ENCODE data around the gene FCER1A. TPM values are rescaled to one million over a fixed set of nuclear protein-coding genes. Genes with fewer than 3 reads are reported as not detected.

Gene FCER1A
- total RNA-seq = not detected in 2 replicates

DNA sequence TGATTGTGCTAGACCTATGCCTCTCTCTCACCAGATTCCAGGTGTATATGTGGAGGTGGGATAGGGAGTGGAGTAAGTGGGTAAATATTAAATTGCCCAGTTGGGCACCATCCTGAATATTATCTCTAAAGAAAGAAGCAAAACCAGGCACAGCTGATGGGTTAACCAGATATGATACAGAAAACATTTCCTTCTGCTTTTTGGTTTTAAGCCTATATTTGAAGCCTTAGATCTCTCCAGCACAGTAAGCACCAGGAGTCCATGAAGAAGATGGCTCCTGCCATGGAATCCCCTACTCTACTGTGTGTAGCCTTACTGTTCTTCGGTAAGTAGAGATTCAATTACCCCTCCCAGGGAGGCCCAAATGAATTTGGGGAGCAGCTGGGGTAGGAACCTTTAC is at the start of gene FCER1A:
Gene FCER1A (plus strand): TSS at position 242 of the 400 bp plus-strand sequence. CDS start 29 bp downstream, at position 271.
- no peak for DNase-seq (ENCODE audit: extremely low read depth, low read depth, low spot score)

DNA sequence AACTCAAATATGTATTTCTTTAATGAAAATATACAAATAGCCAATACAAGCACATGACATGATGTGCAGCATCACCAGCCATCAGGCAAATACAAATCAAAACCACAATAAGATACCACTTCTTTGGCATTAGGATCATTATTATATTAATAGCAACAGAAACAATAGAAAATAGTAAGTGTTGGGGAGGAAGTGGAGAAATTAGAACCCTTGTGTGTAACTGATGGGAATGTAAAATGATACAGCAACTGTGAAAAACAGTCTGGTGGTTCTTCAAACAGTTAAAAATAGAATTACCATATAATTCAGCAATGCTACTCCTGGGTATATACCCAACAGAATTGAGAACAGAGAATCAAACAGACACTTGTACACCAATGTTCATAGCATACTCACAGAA is 40.8 kb upstream of the FCER1A start:
- DNase-seq (ENCODE audit: extremely low read depth, low read depth, low spot score) = no peak

DNA sequence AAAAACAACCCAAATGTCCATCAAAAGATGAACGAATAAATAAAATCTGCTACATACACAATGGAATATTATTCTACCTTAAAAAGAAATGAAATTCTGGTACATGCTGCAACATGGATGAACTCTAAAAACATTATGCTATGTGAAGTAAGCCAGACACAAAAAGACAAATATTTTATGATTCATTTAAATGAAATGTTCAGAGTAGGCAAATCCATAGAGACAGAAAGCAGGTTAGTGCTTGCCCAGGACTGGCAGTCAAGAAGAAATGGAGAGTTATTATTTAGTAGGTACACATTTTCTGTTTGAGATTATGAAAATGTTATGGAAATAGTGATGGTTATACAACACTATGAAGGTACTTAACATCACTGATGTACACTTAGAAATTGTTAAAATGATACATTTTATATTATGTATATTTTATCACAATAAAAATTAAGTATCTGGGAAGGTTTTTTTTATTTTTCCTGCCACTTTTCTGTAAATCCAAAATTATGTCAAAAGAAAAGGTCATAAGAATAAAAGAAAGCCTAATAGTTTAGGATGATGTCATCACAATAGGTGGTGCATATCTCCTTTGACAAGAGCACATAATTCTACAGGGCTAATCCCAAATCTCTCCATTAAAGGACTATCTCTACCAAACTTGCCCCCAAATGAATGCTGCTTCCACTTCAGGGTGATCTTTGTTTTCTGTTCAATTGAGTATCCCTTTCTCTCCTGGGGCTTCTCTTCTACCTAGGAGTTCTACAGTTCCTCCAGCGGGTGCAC is 40.2 kb upstream of the FCER1A start:
- no peak for DNase-seq (ENCODE audit: extremely low read depth, low read depth, low spot score)

DNA sequence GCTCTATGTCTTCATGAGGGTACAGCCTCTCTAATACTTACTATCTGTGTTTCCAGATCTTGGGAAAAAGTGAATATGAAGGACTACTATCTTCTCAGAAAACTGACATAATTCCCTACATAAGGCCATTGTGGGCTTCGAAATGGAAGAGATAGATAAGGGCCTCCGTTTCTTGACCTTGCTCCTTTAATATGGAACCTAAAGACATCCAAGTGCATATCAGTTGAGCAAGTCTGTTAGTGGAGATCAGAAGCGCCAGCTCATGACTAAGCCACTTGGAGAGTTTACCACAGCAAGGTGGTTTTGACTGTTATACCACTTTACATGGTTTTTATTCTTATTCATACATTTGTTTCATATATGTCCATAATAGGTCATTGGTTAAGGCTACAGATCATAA is 35.3 kb upstream of the FCER1A start:
- no peak for DNase-seq (ENCODE audit: extremely low read depth, low read depth, low spot score)

DNA sequence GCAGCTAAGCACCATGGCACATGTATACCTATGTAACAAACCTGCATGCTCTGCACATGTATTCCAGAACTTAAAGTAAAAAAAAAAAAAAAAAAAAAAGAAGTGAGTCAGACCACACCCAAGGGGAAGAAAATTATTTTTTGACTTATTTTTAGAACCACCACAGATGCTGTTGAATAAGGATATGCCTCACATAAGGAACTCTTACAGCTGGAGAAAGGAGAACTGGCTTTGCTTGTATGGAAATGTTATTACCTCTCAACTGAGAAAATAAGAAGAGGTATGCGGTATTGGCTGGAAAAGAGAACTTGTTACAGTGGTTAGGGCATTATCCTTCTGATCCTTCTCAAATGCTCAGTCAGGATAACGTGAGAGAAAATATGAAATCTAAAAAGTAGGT is 27.5 kb upstream of the FCER1A start:
- no peak for DNase-seq (ENCODE audit: extremely low read depth, low read depth, low spot score)

DNA sequence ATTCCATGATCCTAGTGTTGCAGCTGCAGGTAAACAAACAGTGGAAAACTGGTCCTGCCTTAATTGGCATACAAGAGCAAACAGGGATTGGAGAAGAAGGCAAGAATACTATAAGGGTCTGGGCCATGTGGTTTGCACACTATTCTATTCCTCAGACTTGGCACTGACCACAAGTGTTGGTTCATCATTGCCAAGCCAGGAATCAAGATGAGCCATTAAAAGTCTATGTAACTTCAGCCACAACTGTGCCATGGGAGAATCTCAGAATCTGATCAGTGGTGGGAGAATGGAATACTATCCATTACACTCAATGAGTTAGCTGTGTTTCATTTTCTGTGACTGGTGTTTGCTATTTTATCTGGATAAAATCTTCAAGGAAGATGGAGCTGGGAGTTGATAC is 26.2 kb upstream of the FCER1A start:
- no peak for DNase-seq (ENCODE audit: extremely low read depth, low read depth, low spot score)

DNA sequence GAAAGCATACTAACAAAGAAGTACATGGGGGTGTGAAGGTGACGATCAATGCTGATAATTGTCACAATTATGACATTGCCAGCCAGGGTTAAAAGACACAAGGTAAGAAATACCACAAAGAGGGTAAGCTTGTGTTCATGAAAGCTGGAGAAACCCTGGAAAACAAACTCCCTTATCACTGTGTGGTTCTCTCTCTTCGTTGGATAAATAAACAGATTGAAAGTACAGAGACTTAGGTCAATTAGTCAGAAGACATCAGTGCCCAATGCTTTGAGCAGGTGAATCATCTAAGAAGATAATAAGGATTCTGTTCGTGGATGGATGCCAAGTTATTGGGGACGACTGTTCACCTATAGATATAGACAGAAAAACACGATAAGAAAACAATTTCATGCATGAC is 22.4 kb upstream of the FCER1A start:
- no peak for DNase-seq (ENCODE audit: extremely low read depth, low read depth, low spot score)

DNA sequence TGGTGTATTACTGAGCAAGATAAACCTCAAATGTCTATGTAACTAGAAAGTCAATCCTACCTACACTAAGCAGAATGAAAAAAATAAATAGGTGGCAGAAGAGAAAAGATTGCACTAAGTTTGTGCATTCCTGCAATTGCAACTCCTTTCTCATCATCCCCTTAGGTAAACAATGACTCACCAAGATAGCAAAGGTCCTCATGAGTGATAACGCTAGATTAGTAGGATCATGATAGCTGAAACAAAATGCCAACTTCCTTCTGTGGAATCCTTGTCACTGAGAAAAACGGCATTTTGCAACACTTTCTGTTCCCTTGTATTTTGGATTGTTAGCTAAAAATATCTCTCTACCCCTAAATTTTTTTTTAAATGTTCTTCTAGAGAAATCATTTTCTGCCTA is 20.0 kb upstream of the FCER1A start:
- no peak for DNase-seq (ENCODE audit: extremely low read depth, low read depth, low spot score)

DNA sequence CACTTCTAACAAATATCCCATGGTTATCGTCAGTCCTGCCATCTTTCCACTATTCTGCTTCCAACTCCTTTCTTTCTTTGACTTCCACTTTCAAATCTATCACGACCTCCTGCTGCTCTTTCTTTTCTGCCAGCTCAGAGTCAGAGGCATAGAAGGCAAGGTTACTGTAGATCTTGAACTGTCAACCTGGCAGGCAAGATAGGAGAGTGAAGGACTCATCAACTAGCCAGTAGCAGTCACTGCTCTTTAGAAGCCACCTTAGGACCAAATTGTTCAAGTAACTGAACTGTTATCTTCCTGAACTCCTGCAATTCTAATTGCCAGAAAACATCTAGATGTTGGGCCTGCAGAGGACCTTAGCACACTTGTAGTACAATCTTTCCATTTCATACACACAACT is 13.1 kb upstream of the FCER1A start:
- no peak for DNase-seq (ENCODE audit: extremely low read depth, low read depth, low spot score)

DNA sequence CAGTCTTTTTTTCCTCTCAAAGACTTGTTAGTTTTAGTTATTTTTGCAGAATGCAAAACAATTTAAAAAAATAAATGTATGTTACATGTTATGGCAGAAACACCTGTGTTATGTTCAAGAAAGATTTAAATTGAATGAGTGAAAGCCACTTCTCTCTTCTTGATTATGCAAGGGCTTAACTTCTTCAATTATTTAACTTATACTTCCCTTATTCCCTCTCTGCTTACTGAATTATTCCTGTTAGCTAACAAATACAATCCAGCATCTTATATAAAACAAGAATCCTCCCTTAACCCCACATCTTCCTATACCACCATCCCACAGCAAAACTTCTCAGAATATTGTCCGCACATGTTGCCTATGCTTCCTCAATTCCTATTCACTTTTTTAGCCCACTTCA is 10.7 kb upstream of the FCER1A start:
- DNase-seq (ENCODE audit: extremely low read depth, low read depth, low spot score) = no peak

DNA sequence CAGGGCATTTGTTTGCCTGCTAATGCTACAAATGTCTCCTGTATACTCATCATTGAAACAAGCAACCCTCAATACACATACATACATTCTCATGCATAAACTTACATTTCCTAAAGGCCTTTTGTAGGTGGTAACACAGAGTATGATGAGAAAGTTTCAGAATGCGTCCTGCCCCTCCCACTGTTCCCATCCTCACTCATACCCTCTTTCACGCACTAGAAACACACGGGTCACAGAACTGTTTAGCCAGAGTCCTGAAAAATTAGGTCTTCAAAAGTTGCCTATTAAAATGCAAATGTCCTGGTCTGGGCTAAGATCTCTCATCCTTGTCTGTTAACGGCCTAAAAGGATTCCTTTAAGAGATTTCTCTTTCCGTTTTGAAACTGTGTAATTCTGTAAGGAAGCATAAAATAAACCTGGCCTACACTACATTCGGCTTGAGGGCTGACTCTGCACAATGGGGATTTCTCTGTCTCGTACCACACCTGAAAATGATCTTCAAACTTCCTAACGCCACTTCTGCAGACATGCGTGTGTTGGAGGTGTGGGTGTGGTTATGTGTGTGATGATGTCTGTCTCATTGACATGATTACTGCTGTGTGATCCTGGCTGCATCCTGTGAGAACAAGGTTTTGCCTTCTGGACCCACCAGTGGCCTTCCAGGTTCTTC is 5.3 kb upstream of the FCER1A start:
- DNase-seq (ENCODE audit: extremely low read depth, low read depth, low spot score) = no peak

DNA sequence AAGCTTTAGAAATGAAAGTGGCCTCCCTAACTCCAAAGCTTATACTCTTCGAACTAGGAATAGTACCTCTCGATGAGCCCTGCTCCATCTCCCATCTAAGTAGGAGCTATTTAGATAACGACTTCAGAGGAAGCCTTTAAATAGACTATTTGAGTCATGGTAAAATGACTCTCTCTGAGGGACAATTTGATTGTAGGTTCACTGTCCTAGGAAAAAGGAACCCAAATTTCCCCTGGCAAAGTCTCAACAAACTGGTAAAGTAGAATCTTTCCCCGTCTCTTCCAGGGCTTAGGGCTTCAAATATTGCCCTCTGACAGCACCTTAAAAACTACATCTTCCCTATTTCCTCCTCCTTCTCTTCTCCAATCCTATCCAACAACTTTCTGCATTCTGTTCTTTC is 2.0 kb upstream of the FCER1A start:
- no peak for DNase-seq (ENCODE audit: extremely low read depth, low read depth, low spot score)

DNA sequence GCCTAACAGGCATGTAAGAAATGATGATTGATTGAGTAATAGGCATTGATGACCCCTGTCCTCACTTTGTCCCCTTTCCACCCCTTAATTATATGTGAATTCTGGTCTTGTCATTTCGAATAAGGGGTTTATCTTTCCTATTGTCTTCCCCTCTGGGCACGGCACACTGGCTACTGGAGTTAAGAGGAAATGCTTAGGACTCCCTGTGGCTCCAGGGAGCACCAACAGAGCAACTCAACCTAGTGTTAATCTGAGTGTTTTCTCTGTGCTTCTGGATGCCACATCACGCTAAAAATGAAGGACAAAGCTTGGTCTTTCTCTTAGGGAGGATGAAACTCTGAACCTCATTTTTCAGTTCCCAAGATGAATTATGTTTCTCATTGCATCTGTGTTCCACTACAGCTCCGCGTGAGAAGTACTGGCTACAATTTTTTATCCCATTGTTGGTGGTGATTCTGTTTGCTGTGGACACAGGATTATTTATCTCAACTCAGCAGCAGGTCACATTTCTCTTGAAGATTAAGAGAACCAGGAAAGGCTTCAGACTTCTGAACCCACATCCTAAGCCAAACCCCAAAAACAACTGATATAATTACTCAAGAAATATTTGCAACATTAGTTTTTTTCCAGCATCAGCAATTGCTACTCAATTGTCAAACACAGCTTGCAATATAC is 5.3 kb downstream of the FCER1A start:
- DNase-seq (ENCODE audit: extremely low read depth, low read depth, low spot score) = no peak

DNA sequence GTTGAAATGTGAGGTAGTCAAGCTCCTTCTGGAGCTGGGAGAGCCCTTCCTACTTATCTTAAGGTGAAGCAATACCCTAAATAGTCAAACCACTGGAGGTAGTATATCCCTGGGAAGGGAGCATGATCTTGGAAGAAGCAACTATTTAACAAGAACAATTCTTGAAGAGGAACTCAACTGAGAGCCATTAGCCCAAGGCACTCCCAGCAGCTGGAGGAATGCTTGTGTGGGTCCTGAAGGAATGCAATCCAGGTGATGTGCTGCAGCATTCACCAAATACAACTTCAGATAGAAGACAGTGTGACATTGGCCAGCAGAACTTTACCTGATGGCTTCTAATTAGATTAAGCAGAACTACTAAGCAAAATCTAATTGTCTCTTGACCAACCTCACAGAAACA is 9.5 kb downstream of the FCER1A start:
- no peak for DNase-seq (ENCODE audit: extremely low read depth, low read depth, low spot score)

DNA sequence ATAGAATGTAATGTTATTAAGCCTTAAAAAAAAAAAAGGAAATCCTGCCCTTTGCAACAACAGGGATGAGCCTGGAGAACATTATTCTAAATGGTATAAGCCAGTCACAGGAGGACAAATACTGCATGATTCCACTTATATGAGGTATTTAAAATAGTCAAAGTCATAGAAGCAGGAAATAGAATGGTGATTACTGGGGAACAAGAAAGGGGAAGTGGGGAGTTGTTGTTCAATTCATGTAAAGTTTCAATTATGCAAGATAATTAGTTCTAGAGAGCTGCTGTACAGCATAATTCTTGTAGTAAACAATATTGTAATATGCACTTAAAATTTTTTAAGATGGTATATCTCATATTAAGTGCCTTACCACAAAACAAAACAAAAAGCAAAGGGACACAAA is 13.2 kb downstream of the FCER1A start:
- DNase-seq (ENCODE audit: extremely low read depth, low read depth, low spot score) = no peak

DNA sequence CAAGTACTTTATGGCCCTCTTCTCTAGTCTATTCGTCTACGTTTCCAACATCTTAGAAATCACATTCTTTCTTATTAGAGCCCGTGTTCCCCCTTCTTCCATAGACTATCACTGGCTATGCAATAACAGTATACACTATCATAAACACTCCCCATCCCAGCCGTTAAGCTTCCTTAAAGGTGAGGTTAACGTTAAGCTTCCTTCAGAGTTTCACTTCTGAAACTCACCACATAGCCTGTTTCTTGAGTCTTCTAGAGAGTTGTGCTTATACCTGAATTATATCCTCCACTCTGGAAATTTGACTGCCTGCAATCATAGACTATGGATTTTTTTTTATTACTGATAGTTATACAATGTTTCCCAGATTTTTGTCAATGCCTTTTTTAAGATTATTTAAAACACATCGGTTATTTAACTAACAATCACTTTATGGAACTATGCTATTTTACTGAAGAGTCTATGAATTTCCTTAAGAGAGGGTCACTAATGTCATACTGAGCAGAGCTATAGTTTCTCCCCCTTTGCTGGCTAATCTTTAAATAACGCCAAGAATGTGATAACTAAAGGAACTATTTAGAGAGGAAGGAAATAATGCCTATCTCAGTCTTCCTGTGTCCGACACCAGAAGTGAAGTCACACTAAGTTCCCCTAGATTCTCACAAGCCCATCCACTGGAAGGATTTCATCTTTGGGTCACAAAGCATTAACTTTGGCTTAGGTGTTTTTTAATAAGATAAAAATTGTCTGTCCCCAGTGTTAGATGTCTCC is 16.8 kb downstream of the FCER1A start:
- DNase-seq (ENCODE audit: extremely low read depth, low read depth, low spot score) = no peak

DNA sequence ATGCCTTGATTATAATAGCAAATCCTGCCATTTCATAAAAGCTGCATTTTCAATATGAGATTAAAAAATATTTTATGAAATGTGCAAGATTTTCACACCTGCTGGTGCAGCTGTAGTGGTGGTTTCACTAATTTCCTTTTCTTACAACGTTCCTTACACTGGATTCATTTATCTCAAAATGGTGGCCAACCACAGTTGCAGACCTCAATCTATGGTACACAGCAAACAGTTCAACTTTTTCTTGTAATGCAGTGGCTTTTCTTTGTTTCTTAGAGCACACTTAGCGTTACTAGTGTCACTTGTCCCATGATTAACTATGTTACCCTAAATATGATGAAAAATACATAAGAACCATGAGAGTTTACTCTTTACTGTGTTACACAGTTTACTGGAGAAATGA is 32.7 kb downstream of the FCER1A start:
- DNase-seq (ENCODE audit: extremely low read depth, low read depth, low spot score) = no peak

DNA sequence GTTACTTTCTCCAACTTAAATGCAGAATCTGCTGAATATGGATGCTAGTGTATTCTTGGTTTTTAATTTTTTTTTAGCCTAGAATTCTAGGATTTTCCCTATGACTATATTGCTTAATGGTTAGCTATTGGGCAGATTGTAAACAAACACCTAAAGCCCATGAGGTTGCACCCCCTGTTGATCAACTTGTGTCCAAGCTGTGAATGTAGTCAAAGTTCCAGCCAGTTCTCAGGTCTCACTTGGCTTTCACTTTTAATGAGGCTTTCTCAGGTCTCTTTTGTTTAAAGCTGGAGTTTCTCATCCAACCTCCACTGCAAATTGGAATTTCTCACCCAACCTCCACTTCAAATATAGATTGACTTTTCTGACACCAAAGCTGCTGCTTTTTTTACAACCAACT is 35.9 kb downstream of the FCER1A start:
- no peak for DNase-seq (ENCODE audit: extremely low read depth, low read depth, low spot score)

DNA sequence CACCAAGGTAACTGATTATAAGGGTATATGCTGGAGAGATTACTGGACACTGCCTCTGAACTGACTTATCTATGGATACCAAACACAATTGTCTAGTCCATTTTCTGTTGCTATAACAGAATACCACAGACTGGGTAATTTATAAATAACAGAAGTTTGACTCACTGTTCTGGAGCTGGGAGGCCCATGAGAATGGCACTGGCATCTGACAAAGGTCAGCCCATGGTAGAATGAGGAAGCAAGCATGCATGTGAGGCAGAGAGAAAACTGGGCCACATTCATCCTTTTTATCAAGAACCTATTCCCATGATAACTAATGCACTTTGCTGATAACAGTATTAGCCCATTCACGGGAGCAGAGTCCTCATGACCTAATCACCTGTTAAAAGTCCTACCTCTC is 37.4 kb downstream of the FCER1A start:
- DNase-seq (ENCODE audit: extremely low read depth, low read depth, low spot score) = no peak

DNA sequence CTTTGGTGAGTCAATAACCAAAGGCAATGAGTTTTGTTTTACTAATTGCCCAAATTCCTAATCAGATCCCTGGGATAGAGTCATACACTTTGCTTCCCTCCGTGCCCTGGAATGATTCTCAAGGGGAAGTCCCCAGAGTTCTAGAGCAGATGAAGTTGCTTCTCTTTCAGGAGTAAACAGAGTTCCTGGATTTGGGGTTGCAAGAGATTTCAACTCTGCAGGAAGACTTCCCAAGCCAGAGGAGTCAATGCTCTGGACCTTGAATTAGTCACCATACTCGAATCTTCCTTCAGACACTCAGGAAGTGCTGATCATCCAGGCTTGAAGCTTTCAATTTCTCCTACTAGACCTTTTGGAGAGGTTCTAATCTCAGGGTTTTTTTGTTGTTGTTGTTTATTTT is 39.6 kb downstream of the FCER1A start:
- DNase-seq (ENCODE audit: extremely low read depth, low read depth, low spot score) = no peak

DNA sequence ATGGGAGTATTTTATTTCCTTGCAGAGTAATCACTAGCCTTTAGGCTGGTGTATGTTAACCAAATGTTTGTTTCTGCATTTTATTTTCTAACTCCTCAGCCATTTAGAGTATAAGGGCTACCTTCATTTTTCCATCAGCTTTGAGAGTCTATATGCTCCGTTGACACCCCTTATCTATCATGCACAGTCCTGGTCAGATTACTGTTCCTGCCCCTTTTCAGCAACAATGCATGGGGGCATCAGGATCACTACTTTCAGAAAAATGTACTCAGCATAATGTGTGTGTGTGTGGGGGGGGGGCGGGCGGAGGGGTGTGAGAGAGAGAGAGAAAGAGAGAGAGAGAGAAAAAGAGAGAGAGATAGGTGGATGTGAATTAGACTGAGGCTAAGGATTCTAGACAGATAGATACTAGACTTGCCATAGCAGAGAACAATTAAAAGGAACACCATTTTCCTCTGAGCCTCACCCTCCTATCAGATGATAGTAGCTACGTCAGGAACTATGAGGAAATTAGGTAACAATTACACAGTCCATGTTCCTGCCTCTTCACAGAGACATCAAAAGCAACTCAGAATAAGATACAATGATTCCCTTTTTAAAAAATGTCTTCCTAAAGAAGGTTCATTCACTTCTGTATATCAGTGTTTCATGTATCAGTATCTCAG is 40.8 kb downstream of the FCER1A start:
- no peak for DNase-seq (ENCODE audit: extremely low read depth, low read depth, low spot score)

Measured in glomerular endothelial cell (primary cell).